ENCODE measurements around the gene SEC23B.
"Not testable (repeated sequence)": the region's sequence is repeated elsewhere in the genome, so short reads cannot be mapped to it uniquely, and the experiment has no call there.

SEC23B gene

GRCh38 chr20:18507218-18508191, at the start of gene SEC23B:
Gene SEC23B, plus strand, starts transcription at chr20:18507940. Its CDS starts 2,896 bp downstream, at chr20:18510836.
- in situ Hi-C loops (cut with MboI; ENCODE audit: low sequenced_read_pairs), result no loop called here

- in situ Hi-C loops (cut with MboI; ENCODE audit: low sequenced_read_pairs), result no loop called here
These were observed 42.1 kb upstream of the SEC23B start for GRCh38 chr20:18465536-18466200.

- in situ Hi-C loops (cut with MboI; ENCODE audit: low sequenced_read_pairs), result no loop called here
These were observed 41.2 kb upstream of the SEC23B start for GRCh38 chr20:18466574-18466893.

GRCh38 chr20:18466894-18467730, 40.6 kb upstream of the SEC23B start, which contains the start of the genes DZANK1 and POLR3F:
Gene DZANK1, minus strand, starts transcription at chr20:18467030. Its CDS starts 1,672 bp downstream, at chr20:18465358.
Gene POLR3F, plus strand, starts transcription at chr20:18467390. Its CDS starts 117 bp downstream, at chr20:18467507.
- in situ Hi-C loops (cut with MboI; ENCODE audit: low sequenced_read_pairs), result no loop called here

GRCh38 chr20:18477218-18477617, 30.5 kb upstream of the SEC23B start:
- in situ Hi-C loops (cut with MboI; ENCODE audit: low sequenced_read_pairs), result no loop called here

GRCh38 chr20:18477821-18478220, 29.9 kb upstream of the SEC23B start:
- in situ Hi-C loops (cut with MboI; ENCODE audit: low sequenced_read_pairs), result no loop called here

GRCh38 chr20:18481596-18481995, 26.1 kb upstream of the SEC23B start:
- in situ Hi-C loops (cut with MboI; ENCODE audit: low sequenced_read_pairs), result no loop called here

GRCh38 chr20:18488301-18488700, 19.4 kb upstream of the SEC23B start:
- in situ Hi-C loops (cut with MboI; ENCODE audit: low sequenced_read_pairs), result no loop called here

- in situ Hi-C loops (cut with MboI; ENCODE audit: low sequenced_read_pairs), result no loop called here
These were observed 11.7 kb upstream of the SEC23B start for GRCh38 chr20:18496042-18496441.

- in situ Hi-C loops (cut with MboI; ENCODE audit: low sequenced_read_pairs), result no loop called here
These were observed 10.8 kb upstream of the SEC23B start, which contains the start of gene RBBP9 for GRCh38 chr20:18496740-18497592. Gene RBBP9, minus strand, starts transcription at chr20:18497225. Its CDS starts 58 bp downstream, at chr20:18497167.

- in situ Hi-C loops (cut with MboI; ENCODE audit: low sequenced_read_pairs), result no loop called here
These were observed 10.1 kb upstream of the SEC23B start for GRCh38 chr20:18497603-18498002.

- in situ Hi-C loops (cut with MboI; ENCODE audit: low sequenced_read_pairs), result not testable (repeated sequence)
These were observed 6.1 kb upstream of the SEC23B start for GRCh38 chr20:18501672-18502071.

- in situ Hi-C loops (cut with MboI; ENCODE audit: low sequenced_read_pairs), result no loop called here
These were observed 3.2 kb upstream of the SEC23B start for GRCh38 chr20:18504479-18505060.

GRCh38 chr20:18506744-18507143, 996 bp upstream of the SEC23B start:
- in situ Hi-C loops (cut with MboI; ENCODE audit: low sequenced_read_pairs), result no loop called here

- in situ Hi-C loops (cut with MboI; ENCODE audit: low sequenced_read_pairs), result no loop called here
These were observed 3.8 kb downstream of the SEC23B start for GRCh38 chr20:18511571-18511970.

GRCh38 chr20:18513208-18513607, 5.5 kb downstream of the SEC23B start:
- in situ Hi-C loops (cut with MboI; ENCODE audit: low sequenced_read_pairs), result no loop called here

GRCh38 chr20:18514127-18514526, 6.4 kb downstream of the SEC23B start:
- in situ Hi-C loops (cut with MboI; ENCODE audit: low sequenced_read_pairs), result no loop called here

- in situ Hi-C loops (cut with MboI; ENCODE audit: low sequenced_read_pairs), result no loop called here
These were observed 8.2 kb downstream of the SEC23B start for GRCh38 chr20:18515973-18516372.

GRCh38 chr20:18522066-18522465, 14.3 kb downstream of the SEC23B start:
- in situ Hi-C loops (cut with MboI; ENCODE audit: low sequenced_read_pairs), result not testable (repeated sequence)

- in situ Hi-C loops (cut with MboI; ENCODE audit: low sequenced_read_pairs), result no loop called here
These were observed 15.3 kb downstream of the SEC23B start for GRCh38 chr20:18523066-18523465.
